Activated CD8-positive, alpha-beta memory T cell treated with anti-CD3 and anti-CD28 coated beads for 36 hours (primary cell): ENCODE results near the gene BNC2. TPM values are rescaled to one million over a fixed set of nuclear protein-coding genes. Genes with fewer than 3 reads are reported as not detected.
"Not testable (repeated sequence)": the region's sequence is repeated elsewhere in the genome, so short reads cannot be mapped to it uniquely, and the experiment has no call there.

Source experiments
- CTCF ChIA-PET: fragments of 350-600 bp; sonication (Branson Sonifier 250); formaldehyde crosslinking; loops from one replicate; lab custom pipeline; 2021; ENCODE audit warnings: antibody characterized with exemption; lab: Charles Lee
- POLR2A ChIA-PET: fragments of 350-600 bp; sonication (Branson Sonifier 250); formaldehyde crosslinking; loops from one replicate; lab custom pipeline; 2021; ENCODE audit warnings: antibody characterized with exemption; lab: Charles Lee
- total RNA-seq, 2 experiments: library from RNA; stranded (reverse); gene quantifications; one replicate each; pipeline ENCODE4 v1.2.3, GENCODE V29; 2021

The BNC2 gene
- total RNA-seq, 2 experiments from 2014 or later: not detected

DNA sequence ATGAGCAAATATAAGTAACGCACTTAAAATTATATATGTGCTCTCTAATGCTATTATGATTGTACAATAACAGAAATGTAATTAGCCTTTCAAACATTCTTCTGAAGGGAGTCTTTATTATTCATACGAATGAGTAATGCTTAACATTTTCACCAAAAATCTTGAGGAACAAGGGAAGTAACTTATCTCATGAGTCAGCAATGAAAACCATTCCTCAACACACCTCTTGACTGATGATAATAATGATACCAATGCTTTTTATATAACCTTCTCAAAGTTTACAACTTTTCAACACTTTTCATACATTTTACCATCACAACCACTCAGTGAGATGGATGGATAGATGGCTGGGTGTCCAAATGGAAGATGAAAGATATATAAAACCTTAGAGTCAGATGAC is 369.3 kb downstream of the BNC2 start:
- ChIA-PET POLR2A (no interaction called here), CTCF (no interaction called here)

DNA sequence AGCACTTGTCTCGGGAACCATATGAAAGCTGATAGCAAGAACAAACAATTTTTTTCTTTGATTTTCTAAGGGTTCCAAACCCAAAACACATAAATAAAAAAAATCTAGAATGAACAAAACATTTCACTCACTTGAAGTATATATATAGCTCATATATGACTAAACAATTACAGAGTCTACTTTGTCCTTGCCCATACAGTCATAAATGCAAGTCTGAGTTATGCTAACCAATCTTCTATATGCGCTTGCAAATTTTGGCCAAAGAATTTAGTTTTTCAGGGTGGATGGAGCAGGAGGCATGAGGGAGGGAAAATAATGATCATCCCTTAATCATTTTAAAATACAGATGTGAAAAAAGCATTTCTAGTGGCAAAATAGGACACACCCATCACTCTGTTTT is 370.1 kb downstream of the BNC2 start:
- ChIA-PET POLR2A (no interaction called here), CTCF (no interaction called here)

DNA sequence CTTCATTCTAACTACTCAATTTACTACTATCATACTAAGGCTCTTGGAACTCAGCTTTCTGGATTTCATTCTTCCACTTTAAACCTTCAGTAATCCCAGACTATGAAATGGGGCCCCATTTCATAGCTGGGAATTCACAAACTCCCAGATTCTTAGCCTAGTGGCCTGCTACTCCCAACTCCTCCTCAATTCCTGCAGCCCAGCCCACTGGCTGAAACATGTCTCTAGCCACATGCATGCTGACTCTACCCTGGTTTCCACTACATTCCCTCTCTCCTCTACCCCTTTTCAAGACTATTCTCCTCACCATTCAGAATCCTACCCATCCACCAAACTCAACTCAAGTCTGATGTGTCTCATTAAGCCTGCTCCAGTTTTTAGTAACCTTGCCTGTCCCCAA is 370.6 kb downstream of the BNC2 start:
- POLR2A ChIA-PET: no interaction called here
- CTCF ChIA-PET: no interaction called here

DNA sequence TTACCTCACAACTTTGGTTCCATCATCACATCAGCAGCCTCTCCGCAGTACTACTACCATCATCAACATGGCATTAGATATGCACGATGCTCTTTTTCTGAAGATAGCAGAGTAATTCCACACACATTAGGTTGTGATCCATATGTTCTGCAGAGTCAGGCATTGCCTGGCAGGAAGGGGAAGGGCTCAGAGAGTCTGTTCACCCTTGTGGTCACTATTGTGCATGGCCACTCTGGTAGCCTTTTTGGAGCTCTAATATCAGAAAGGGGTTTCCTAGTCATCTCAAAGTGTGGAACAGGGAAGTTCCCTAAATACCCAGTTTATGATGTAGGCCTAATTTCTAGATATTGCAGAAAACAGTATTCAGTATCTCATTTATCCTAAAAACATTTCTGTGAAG is 373.6 kb downstream of the BNC2 start:
- POLR2A ChIA-PET: no interaction called here
- CTCF ChIA-PET: no interaction called here

DNA sequence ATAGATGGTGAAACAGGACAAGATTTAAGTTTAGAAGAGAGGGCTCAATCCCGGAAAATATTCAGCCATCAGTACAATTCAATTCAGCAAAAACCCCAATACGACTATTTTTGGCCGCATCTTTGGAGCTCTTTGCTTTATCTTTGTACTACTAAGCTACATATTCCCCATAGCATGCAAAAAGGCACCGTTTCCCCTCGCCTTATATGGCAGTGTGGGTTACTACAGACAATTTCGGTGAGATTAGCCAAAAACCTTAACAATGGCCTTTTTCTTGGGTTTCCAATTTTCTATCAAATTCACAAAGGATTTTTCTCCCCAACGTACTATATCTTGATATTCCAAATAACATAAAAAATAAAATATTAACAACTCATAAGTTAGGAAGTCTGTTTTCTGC is 382.6 kb downstream of the BNC2 start:
- ChIA-PET CTCF (no interaction called here), POLR2A (no interaction called here)

DNA sequence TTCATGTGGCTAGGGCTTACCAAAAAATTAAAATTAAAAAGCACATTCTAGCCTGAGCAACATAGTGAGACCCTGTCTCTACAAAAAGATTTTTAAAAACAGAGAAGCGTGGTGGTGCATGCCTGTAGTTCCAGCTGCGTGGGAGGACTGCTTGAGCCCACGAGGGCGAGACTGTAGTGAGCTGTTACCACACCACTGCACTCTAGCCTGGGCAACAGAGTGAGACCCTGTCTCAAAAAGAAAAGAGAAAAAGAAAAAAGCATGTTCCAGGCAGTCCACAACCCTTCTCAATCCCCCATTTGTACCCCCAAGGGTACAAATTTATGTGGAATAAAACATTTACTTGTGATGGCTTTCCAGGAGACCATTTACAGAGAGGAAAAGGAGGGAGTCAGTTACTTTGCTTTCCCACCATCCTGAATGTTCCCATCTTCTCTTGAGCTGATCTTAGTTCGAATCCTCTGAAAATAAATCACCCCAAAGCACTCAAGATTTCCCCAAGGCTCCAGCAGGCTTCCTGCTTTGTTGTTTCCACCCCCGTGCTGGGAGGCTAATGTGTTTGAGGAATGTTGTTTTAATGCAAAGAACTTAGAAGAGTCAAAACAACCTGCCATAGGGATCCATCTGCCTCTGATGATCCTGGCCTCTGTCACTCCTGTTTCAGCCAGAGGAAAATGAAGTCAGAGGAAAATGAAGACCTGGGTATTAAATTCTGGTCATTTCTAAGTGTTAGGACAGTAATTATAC is 384.7 kb downstream of the BNC2 start:
- CTCF ChIA-PET: no interaction called here
- POLR2A ChIA-PET: no interaction called here

DNA sequence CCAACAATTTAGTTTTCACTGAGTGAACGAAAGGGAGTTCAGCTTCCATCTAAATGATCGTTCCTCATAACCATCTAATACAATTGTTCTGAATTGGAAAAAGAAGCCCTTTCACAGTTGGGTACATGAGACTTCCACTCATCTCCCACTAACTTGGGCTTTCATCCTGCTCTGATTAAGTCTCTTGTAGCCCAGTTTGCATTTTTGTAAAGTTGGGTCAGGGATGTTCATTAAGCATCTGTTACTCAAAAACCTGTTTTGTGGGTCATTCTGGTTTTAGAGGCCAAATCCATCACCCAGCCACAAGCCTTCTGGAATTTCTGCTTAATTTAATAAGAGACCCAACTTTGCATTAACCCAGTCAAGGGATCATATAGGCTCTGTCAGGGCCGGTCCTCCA is 385.3 kb downstream of the BNC2 start:
- POLR2A ChIA-PET: no interaction called here
- CTCF ChIA-PET: no interaction called here

DNA sequence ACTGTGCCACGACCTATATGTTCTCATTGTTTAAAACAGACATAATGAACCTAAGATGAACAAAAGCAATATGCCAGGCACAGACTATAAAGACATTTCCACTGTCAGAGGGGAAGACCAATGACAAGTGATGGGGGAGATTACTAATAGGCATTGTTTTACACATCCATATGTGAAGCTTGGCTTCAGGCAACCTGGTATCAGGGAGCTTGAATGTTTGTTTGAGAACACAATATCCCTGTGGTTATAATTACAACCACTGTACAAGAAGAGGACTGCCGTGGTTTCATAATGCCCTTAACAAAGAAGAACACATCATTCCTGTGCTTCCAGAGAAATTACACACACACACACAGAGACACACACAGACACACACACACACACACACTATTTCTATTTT is 385.7 kb downstream of the BNC2 start:
- POLR2A ChIA-PET: no interaction called here
- CTCF ChIA-PET: no interaction called here

DNA sequence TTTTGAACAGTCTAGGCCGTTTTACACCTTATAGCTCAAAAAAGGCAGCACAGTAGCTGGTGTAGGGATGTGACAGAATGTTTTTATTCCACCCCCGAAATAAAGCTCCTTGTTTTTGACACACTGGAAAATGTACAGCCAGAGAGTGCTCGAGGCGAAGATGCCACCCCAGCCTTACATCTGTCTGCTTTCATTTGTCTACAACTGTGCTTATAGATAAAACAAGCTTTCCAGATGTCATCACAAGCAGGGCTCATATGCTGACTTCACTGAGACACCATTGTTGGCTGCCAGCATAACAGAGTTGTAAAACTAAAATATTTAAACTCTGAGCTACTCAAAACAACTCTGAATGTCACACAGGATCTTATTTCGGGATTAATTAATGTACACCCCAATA is 386.3 kb downstream of the BNC2 start:
- ChIA-PET POLR2A (no interaction called here), CTCF (no interaction called here)

DNA sequence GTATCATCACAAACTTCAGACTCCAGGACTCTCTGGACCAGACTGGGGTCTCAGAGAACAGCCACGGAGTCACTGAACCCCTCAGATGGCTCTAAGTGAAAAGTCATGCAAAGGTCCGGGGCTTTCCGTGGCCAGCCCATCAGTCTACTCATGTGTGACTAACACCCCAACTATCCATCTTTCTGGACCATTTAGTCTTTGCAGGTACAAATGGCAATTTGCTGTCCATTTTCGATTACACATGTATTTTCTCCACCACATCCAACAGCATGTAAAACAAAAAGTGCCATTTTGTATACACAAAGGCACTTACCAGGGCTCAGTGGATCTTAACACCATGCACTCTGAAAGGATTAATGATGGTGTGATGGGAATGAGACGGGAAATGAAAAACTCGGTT is 387.7 kb downstream of the BNC2 start:
- POLR2A ChIA-PET: no interaction called here
- CTCF ChIA-PET: no interaction called here

DNA sequence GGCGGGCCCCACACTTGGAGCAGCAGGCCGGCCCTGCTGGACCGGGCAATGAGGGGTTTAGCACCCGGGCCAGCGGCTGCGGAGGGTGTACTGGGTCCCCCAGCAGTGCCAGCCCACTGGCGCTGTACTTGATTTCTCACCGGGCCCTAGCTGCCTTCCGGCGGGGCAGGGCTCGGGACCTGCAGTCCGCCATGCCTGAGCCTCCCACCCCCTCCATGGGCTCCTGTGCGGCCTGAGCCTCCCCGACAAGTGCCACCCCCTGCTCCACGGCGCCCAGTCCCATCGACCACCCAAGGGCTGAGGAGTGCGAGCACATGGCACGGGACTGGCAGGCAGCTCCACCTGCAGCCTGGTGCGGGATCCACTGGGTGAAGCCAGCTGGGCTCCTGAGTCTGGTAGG is 389.9 kb downstream of the BNC2 start:
- CTCF ChIA-PET, POLR2A ChIA-PET: not testable (repeated sequence)

DNA sequence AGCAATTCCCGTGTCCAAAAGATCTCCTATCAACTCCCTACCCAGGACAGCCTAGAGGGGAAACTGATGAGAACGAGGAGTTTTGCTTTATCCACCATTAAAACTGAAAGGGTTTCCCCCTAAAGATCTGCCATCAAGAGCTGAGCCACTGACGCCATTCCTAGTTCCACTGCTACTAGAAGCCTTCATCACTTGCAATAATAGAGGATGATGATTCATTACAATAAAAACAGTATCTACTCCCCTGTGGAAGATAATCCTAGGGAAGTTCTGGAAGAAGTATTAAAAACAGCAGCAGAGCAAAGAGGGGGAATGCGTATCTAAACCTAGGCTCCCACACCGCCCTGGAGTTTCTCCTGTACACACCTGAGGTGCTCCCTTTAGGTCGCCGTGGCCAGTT is 394.5 kb downstream of the BNC2 start:
- POLR2A ChIA-PET: no interaction called here
- CTCF ChIA-PET: no interaction called here

DNA sequence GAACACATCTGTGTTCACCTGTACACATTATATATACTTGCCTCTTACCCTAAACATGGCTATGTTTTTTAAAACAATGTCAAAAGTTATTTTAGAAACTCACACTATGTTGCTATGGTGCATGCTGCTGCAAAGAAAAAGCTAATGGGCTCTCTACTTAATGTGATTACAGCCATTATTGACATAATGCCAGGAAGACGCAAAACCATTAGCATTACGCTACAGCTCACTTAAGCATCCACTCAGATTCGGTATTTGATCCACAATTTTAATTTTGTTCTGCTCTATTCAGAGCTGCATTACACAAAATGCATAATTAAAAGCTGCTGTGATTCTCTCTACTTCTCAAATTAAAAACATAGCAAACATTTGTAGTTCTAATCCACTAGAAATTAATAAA is 395.2 kb downstream of the BNC2 start:
- ChIA-PET POLR2A (no interaction called here), CTCF (no interaction called here)

DNA sequence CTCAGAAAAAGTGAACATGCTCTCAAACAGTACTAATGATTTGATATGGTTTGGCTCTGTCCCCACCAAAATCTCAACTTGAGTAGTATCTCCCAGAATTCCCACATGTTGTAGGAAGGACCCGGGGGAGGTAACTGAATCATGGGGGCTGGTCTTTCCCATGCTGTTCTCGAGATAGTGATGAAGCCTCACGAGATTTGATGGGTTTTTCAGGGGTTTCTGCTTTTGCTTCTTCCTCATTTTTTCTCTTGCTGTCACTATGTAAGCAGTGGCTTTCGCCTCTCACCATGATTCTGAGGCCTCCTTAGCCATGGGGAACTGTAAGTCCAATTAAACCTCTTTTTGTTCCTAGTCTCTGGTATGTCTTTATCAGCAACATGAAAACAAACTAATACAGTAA is 401.3 kb downstream of the BNC2 start:
- ChIA-PET POLR2A (no interaction called here), CTCF (no interaction called here)

DNA sequence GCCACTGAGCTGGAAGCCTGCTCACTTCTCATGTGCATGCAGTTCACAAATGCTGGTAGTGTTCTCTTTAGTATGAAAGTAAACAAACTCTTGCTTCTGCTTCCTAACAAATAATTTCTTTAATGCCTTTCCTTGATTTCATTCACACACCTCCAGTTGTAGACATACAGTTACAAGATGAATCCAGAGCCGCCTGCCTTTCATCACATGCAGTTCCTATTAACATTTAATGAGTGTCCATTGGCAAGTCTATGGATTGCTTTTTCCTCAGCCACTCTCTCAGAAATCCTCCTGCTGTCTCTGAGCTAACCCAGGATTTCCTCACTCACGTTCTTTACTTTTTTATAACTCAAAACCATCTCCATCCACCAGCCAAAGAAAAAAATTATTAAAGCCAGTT is 408.6 kb downstream of the BNC2 start:
- CTCF ChIA-PET: no interaction called here
- POLR2A ChIA-PET: no interaction called here

DNA sequence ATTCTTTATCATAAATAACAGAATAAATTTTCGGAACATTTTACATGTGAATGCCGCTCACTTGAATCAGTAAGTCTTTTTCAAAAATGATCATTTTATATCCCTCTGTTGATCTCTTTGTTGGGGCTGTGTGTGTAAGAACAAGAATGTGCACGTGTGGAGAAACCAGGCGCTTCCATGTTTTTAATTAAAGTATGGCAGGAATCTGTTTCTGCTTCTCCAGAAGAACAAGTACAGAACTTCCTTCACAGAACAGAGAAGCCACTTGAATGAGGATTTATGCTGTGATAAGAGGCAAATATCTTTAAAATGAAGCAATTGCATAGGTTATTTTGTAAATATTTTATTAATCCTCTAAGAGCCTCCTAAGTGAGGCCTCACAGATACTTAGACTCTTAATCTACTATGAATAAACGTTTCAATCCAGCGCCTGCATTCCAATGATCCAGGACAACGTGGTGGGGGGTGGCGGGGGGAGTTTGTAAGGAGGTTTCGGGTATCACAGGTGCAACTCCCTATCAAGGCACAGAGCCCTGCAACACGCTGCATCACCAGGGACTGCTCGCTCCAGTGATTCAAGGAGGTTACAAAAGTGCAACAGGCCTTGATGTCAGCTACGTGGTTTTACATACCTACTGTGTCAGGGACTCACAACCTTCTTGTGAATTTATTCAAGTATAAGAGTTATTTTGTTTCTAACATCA is 409.2 kb downstream of the BNC2 start:
- CTCF ChIA-PET: no interaction called here
- POLR2A ChIA-PET: no interaction called here

DNA sequence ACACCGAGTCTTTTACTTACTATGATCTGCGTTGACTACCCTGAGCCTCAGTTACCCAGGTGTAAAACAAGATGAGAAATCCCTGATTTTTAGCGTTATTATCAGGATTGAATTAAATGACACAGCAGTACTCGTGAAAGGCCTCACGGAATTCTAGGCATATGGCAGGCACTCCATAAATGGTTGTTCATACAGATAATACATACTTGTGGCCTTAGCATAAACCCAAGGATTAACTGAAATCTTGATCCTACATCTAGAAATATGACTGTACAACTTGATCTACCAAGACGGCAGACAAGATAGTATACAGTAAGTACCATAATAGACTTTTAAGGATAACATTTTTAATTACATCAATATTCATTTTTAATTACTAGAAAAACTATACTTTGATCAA is 409.8 kb downstream of the BNC2 start:
- POLR2A ChIA-PET: no interaction called here
- CTCF ChIA-PET: no interaction called here

DNA sequence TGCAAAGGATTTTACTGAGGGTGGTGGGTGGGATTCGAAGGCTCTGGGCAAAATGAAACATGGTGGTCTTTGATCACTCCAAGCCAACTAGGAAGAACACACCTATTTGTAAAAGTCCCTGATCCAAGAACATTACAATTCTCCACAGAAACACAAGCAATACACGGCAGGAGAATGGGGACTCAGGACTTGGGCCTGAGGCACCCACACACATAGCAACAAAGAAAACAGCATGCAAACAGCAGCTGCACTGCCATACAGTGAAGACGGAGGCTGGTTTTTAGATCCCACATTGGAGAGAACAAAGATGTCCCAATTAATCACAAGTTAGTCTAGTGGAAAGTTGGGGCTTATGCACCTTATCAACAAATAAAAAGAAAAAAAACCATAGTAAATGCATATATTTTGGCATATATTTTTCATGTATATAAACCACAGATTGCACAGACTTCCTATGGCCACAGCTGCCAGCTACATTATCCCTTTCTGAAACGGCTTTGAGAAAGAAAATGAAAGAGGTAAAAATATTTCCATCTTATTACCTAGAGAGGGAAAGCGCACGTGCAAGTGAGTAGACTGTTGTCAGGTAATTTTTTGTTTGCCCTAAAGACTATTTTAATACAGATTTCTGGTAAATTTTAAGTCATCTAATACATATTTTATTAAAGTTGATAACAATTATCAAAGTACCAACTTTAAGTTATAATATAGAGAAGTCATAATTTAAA is 410.9 kb downstream of the BNC2 start:
- ChIA-PET CTCF (no interaction called here), POLR2A (no interaction called here)

DNA sequence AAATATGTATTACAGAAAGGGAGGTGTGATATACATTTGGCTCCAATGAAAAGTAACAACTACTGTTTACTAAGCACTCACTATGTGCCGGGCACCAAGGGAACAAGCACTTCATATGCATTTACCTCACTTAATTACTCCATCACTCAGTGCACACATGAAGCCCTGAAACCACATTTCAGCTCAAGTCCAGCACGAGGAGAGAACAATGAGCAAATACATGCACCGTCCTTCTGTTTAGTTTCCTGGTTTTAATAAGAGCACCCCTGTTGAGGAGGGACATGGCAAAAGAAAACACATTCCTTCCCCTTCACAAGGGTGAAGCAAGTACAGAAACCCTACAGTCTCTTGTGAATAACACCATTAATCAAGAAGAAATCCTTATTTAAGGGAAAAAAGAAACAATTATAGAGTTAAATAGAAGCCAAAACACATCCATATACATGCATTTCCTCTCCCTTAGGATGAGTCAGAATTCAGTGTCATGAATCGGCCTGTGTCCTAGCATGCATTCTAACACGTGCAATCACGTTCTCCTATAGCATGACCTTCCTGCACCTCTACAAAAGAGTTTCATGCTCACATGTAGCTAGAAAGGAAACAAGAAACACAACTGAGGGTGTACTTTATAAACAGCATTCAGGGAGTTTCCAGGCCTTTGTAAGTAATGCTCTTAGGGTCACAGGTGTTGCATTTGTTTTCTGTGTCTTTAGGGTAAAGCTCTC is 411.6 kb downstream of the BNC2 start:
- ChIA-PET POLR2A (no interaction called here), CTCF (no interaction called here)

DNA sequence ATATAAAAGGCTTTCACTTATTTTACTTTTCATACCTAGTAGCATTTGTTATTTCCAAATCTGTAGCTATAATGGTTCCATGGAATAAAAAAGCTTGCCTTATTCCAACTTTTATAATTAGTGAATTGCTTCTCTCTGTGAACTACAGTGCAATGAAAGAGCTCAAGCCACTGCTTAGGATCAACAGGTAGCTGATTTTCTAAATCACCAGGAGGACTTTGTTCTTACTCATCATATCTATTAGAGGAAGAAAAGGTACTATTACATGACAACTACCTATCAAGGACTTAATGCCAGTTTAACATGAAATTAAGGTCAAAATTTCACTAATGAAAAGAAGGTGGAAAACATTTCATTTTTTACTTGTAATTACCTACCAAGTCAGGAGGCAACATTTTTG is 414.6 kb downstream of the BNC2 start:
- ChIA-PET POLR2A (no interaction called here), CTCF (no interaction called here)
